Spleen (tissue), 11 donors: ENCODE data around the gene CFAP54. TPM values are rescaled to one million over a fixed set of nuclear protein-coding genes. Genes with fewer than 3 reads are reported as not detected.

Experiments
- DNase-seq: peaks from one replicate; pipeline ENCODE4 v3.0.0-alpha.2; 2020
- H3K27ac ChIP-seq, 8 donors: fragments of 200-600 bp; sonication (generic) in 7 of 8; 1 replicate in 4 of 8; 2 replicates in 4 of 8; pipeline versions ENCODE4 v1.5.0 to v1.8.0; 2016 to 2021; ENCODE audit warnings: inconsistent platforms in 4 of 8, mild to moderate bottlenecking in 4 of 8, moderate library complexity in 1 of 8
- H3K27me3 ChIP-seq, 7 donors: fragments of 200-600 bp; sonication (generic) in 6 of 7; replicated peaks in 1 of 7; 1 replicate in 4 of 7; 2 replicates in 3 of 7; pipeline versions ENCODE4 v1.5.0 to v1.8.0; 2016 to 2021; ENCODE audit warnings: inconsistent platforms in 3 of 7, mild to moderate bottlenecking in 1 of 7
- H3K36me3 ChIP-seq, 6 donors: fragments of 200-600 bp; sonication (generic) in 5 of 6; 1 replicate in 4 of 6; 2 replicates in 2 of 6; pipeline versions ENCODE4 v1.5.0 to v1.8.0; 2016 to 2021; ENCODE audit warnings: inconsistent platforms in 2 of 6
- H3K4me1 ChIP-seq, 6 donors: fragments of 200-600 bp; sonication (generic) in 5 of 6; 1 replicate in 3 of 6; 2 replicates in 3 of 6; pipeline versions ENCODE4 v1.5.0 to v1.8.0; 2016 to 2021; ENCODE audit warnings: inconsistent platforms in 3 of 6
- H3K4me3 ChIP-seq, 8 donors: fragments of 200-600 bp; sonication (generic) in 7 of 8; 1 replicate in 4 of 8; 2 replicates in 4 of 8; pipeline versions ENCODE4 v1.5.0 to v1.8.0; 2016 to 2021; ENCODE audit warnings: inconsistent platforms in 4 of 8, mild to moderate bottlenecking in 4 of 8, moderate library complexity in 2 of 8
- H3K9me3 ChIP-seq, 8 donors: fragments of 200-600 bp; sonication (generic) in 7 of 8; 1 replicate in 4 of 8; 2 replicates in 4 of 8; pipeline versions ENCODE4 v1.5.0 to v1.8.0; 2016 to 2021; ENCODE audit warnings: inconsistent platforms in 4 of 8
- CTCF ChIP-seq, 11 experiments: fragments of 200-600 bp in 7 of 11; fragments of 450-650 bp in 4 of 11; sonication (generic) in 4 of 11; IDR thresholded peaks in 8 of 11; conservative IDR thresholded peaks in 3 of 11; 1 replicate in 7 of 11; 2 replicates in 4 of 11; pipeline versions ENCODE4 v1.4.0 to v1.8.0; 2016 to 2021; ENCODE audit warnings: antibody characterized with exemption in 11 of 11, inconsistent platforms in 4 of 11, mild to moderate bottlenecking in 1 of 11
- POLR2A ChIP-seq, 3 donors: fragments of 450-650 bp; IDR thresholded peaks; one replicate each; pipeline ENCODE4 v1.5.1; 2017; ENCODE audit warnings: antibody characterized with exemption in 3 of 3, mild to moderate bottlenecking in 1 of 3
- POLR2AphosphoS5 ChIP-seq, 3 donors: sonication (generic); formaldehyde crosslinking; IDR thresholded peaks; one replicate each; pipeline ENCODE4 v1.5.1; 2017; ENCODE audit warnings: antibody characterized with exemption in 3 of 3
- WGBS, 5 donors: extraction: QIAGEN DNeasy Blood & Tissue Kit in 3 of 5; methylation state at CpG; one replicate each; pipeline versions ENCODE4 v1.1.5 to v1.1.7; 2013 to 2018; 5-methylcytosine and 5-hydroxymethylcytosine counted together
- intact Hi-C: fragments of 100-400 bp; cut with DNase I; formaldehyde crosslinking; loops from one replicate; pipeline ENCODE4 v1.15.0; 2023; ENCODE audit warnings: low total_unique reads
- polyA plus RNA-seq, 3 donors: library from polyadenylated mRNA; stranded (reverse); fragments of 200-250 nt; gene quantifications; one replicate each; pipeline ENCODE4 v1.2.1, GENCODE V29; 2013
- total RNA-seq, 7 donors: library from RNA; depleted of rRNA in 3 of 7; stranded (reverse); fragments of >200 nt in 3 of 7; fragmentation: NEBNext Ultra II Directional in 4 of 7; extraction: Animal tissue kit (Norgen Biotek cat#: 25700) in 4 of 7; gene quantifications; one replicate each; pipeline versions ENCODE4 v1.1.0 to v1.2.1, GENCODE V29; 2016 to 2021
- donor health status: healthy with polysubstance abuse.
- donor health status: DM: no; HTN: no; CAD: no; lungs with moderate emphysema.
- donor health status: DM: no; HTN: no; CAD: no.
- donor health status: Bipolar disorder and iron deficiency.
- donor health status: healthy.
- donor health status: DM: no; HTN: no; CAD: no.
- donor health status: DM: yes; HTN: yes; CAD: no.

CFAP54 gene
- total and polyA plus RNA-seq, 10 donors: 0.09 to 3.6 (median 2.1) TPM

- H3K4me3 ChIP-seq: no peak overlapping the region
- H3K9me3 ChIP-seq: no peaks in the 10 kb centered on the region
- intact Hi-C loops: loop anchor here (10.0 kb wide), 1 partner anchor 77 kb away; the partner anchor contains the start of gene CDK17
- no peak for TF ChIP-seq POLR2AphosphoS5 (IDR thresholded peaks at IDR 0.05)
- no peak for TF ChIP-seq CTCF (IDR thresholded peaks at IDR 0.05 in 8 of 11, conservative IDR thresholded peaks at IDR 0.05 in 3 of 11)
- no peak for DNase-seq
- WGBS, 5 donors: 91 to 97% (median 95%) methylated on average over 5 of the region's 5 CpGs
- peaks cover 0 to 9% (median 0%) of the 10 kb centered on the region in 6 donors for H3K4me1 ChIP-seq
- no peak overlapping the region for H3K27ac ChIP-seq
- H3K27me3 ChIP-seq: no peaks in the 10 kb centered on the region
- no peaks in the 10 kb centered on the region for H3K36me3 ChIP-seq
Measured at GRCh38 chr12:96482086-96482485, 7.3 kb upstream of the CFAP54 start.

GRCh38 chr12:96483116-96483515, 6.3 kb upstream of the CFAP54 start:
- Histone ChIP-seq H3K27me3 (no peaks in the 10 kb centered on the region), H3K4me1 (peaks cover 0 to 9% (median 0%) of the 10 kb centered on the region in 6 donors), H3K36me3 (no peaks in the 10 kb centered on the region), H3K9me3 (no peaks in the 10 kb centered on the region), H3K4me3 (no peak overlapping the region), H3K27ac (no peak overlapping the region)
- 83 to 96% (median 87%) methylated on average over 2 of the region's 2 CpGs for WGBS, 5 donors
- no peak for TF ChIP-seq POLR2AphosphoS5 (IDR thresholded peaks at IDR 0.05)
- TF ChIP-seq CTCF (IDR thresholded peaks at IDR 0.05 in 8 of 11, conservative IDR thresholded peaks at IDR 0.05 in 3 of 11): no peak
- TF ChIP-seq POLR2A (IDR thresholded peaks at IDR 0.05): no peak
- intact Hi-C loops: loop anchor here (10.0 kb wide), 1 partner anchor 78 kb away; the partner anchor contains the start of gene CDK17
- DNase-seq: no peak

- H3K9me3 ChIP-seq: no peaks in the 10 kb centered on the region
- peaks cover 0 to 11% (median 0%) of the 10 kb centered on the region in 7 donors for H3K27me3 ChIP-seq
- H3K4me3 ChIP-seq: no peak overlapping the region
- no peak for DNase-seq
- no peaks in the 10 kb centered on the region for H3K36me3 ChIP-seq
- H3K4me1 ChIP-seq: peaks cover 4 to 26% (median 14%) of the 10 kb centered on the region in 6 donors
- WGBS, 5 donors: 95 to 96% (median 96%) methylated on average over 12 of the region's 12 CpGs
- intact Hi-C loops: loop anchor here (10.0 kb wide), 1 partner anchor 82 kb away; the partner anchor contains the start of gene CDK17
- TF ChIP-seq POLR2AphosphoS5 (IDR thresholded peaks at IDR 0.05): no peak
- TF ChIP-seq POLR2A (IDR thresholded peaks at IDR 0.05): no peak
- TF ChIP-seq CTCF (IDR thresholded peaks at IDR 0.05 in 8 of 11, conservative IDR thresholded peaks at IDR 0.05 in 3 of 11): no peak
- no peak overlapping the region for H3K27ac ChIP-seq
Measured at GRCh38 chr12:96486751-96487613, 2.4 kb upstream of the CFAP54 start.

DNA sequence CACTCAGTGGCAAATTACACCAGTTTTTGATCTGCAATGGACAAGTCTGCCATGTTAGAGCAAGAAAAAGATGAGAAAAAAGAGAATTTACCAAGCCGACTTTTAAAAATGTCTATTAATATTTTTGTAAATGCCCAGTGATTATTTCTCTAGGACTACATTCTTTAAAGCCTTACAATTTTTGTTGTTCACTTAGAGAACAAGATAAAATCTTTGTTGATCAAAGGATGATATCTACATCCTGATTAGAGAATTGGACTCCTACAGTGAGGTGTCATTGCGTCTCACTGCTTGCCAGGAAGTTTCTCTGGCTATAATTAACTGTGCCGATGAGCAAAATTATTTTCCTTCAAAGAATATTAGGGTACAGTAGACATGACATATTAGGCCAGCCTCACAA, 1.7 kb upstream of the CFAP54 start:
- no peak overlapping the region for H3K27ac ChIP-seq
- no peak for DNase-seq
- no peaks in the 10 kb centered on the region for H3K36me3 ChIP-seq
- H3K4me1 ChIP-seq: peaks cover 4 to 26% (median 14%) of the 10 kb centered on the region in 6 donors
- H3K4me3 ChIP-seq: no peak overlapping the region
- TF ChIP-seq POLR2AphosphoS5 (IDR thresholded peaks at IDR 0.05) (no peak), CTCF (IDR thresholded peaks at IDR 0.05 in 8 of 11, conservative IDR thresholded peaks at IDR 0.05 in 3 of 11) (no peak), POLR2A (IDR thresholded peaks at IDR 0.05) (no peak)
- H3K27me3 ChIP-seq: peaks cover 0 to 11% (median 0%) of the 10 kb centered on the region in 7 donors
- H3K9me3 ChIP-seq: no peaks in the 10 kb centered on the region
- 82 to 89% (median 87%) methylated on average over 3 of the region's 3 CpGs for WGBS, 5 donors
- intact Hi-C loops: loop anchor here (10.0 kb wide), 1 partner anchor 83 kb away; the partner anchor contains the start of gene CDK17
